NCI-H460 (cell line): ENCODE results near the gene PLPPR2. TPM values are rescaled to one million over a fixed set of nuclear protein-coding genes. Genes with fewer than 3 reads are reported as not detected.
"Not testable (repeated sequence)": the region's sequence is repeated elsewhere in the genome, so short reads cannot be mapped to it uniquely, and the experiment has no call there.

ENCODE experiments used
- DNase-seq: peaks from one replicate; pipeline ENCODE4 v3.0.0-alpha.2; 2016; ENCODE audit warnings: low read depth; ENCODE audit errors: extremely low read depth
- total RNA-seq: library from RNA; depleted of rRNA; stranded (reverse); fragments of >200 nt; shearing (Covaris generic); gene quantifications from 2 replicates; pipeline ENCODE4 v1.2.3, GENCODE V29; 2014

The PLPPR2 gene
- total RNA-seq, 1 experiment from 2014 or later: 8.4 TPM

DNA sequence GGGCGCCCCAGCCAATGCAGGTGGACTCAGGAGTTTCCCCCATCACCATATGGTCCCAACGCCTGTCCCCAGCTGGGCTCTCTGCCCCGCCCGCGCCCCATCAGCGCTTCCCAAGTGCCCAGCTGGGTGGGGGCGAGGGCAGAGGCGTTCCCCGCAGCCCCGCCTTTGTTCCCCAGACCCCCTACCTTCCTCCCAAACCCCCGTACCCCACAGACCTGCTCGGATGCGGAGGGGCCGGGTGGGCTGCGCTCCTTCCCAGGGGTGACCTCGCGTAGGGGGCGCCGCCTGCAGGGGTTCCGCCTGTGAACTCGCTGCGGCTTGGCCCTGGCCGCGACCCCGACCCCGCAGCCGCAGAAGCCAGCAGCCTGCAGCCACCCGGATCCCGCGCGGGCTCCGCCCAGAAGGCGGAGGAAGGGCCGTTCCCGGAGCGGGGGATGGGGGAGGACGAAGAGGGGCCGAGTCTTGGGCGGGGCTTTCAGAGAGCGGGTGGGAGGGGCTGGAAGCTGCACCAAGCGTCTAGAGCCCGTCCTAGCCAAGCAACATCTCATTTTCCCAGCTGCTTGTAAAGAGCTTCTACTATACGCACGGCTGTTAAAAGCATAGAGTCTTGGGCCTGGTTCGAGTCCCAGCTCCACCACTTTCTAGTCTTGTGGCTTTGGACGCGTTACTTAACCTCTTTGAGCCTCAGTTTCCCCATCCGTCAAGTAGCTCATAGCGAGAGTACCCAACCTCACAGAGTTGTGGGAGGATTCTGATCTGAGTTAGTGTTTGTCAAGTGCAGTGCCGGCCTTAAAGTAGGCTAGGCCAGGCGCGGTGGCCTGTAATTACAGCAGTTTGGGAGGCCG lies 15.8 kb upstream of the PLPPR2 start, which contains the start of gene RAB3D:
Gene RAB3D, minus strand, starts transcription at position 404 of the 845 bp plus-strand sequence. CDS start 2,258 bp downstream, outside the sequence.
- peak; percentile 83 for DNase-seq

DNA sequence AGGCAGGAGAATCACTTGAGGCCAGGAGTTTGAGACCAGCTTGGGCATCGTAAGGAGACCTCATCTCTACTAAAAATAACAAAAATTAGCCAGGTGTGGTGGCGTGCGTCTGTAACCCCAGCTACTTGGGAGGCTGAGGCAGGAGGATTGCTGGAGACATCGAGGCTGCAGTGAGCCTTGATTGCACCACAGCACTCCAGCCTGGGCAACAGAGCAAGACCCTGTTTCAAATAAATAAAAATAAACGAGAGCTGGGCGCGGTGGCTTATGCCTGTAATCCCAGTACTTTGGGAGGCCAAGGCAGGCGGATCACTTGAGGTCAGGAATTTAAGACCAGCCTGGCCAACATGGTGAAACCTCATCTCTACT lies 15.1 kb upstream of the PLPPR2 start:
- not testable (repeated sequence) for DNase-seq

DNA sequence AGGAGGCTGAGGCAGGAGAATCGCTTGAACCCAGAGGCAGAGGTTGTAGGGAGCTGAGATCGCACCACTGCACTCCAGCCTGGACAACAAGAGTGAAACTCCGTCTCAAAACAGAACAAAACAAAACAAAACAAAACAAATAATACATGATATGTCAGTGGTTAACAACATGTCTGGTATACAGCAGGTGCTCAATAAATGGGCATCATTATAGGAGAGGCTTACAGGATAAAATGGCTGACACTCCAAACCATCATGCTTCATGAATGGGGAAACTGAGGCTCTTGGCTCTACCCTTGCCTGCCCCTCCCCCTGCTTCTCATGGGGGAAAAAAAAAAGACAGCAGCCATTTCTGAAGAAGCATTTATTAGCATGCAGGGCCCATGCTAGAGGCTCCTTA lies 12.8 kb upstream of the PLPPR2 start:
- no peak for DNase-seq

DNA sequence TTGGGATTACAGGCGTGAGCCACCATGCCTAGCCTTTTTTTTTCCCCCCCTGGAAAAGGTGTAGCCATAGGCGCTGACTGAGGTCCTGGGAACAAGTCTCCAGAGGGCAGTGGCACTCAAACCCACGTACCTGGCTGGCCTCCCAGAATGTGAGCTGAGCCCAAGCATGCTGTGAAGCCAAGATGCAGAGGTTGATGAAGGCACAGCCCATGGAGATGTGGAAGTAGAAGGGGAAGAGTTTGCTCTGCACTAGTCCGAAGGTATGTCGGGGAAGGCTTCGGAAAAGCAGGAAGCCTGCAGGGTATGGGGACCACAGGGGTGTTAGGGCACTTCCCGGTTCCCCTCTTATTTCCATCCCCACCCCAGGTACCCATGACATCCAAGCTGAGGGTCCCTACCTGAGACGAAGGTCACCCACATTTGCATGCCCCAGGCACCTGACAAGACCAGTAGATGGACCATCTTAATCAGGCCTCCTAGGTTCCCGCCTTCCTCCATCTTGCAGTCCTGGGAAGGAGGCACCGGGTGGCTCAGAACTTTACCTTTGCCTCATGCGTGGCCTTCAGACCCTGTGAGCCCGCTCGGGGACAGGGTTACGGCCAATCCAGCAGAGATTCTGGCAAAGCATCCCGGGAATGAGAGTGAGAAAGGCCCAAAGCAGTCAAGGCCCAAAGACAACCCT lies 10.0 kb upstream of the PLPPR2 start:
- DNase-seq: no peak

DNA sequence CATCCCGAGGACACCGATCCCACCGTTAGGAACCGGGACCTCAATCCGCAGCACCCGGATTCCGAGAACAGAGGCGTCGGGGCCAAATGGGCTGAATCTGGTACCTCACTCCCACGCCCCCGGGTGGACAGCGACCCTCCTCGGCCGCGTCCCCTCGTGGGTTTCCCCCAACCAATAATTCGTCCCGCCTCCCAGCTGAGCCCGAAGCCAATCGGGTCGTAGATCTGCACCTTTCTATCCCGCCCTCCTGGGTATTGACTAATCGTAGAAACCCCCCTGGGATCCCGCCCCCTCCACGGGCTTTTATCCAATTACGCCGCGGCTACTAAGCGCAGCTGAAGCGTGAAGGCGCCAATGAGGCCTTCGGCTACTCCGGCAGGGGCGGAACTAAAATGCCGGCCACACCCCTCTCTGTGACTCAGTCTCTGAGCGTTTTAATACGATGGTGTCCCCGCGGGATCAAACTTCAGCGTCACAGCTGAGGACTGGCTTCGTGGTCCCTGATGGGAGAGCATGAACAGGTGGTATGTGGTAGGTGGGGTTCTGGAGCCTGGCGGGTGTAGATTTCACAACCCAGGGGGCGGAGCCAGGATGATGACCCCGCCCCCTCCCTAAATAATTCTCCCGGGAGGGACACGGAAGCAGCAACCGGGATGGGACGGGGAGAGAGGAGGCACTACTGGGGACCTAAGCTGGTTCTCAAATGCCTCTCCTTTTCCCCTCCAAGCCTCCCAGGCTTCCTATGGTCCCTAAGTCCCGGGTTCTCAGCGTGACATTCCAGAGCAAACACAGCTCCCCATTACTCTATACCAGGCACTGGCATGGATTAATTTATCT lies 8.9 kb upstream of the PLPPR2 start, which contains the start of the genes CCDC159 and TMEM205:
Gene CCDC159, plus strand, starts transcription at position 416 of the 837 bp plus-strand sequence. Its CDS starts 88 bp downstream, at position 504.
Gene TMEM205, minus strand, starts transcription at position 165 of the 837 bp plus-strand sequence. CDS start 649 bp downstream, outside the sequence.
- peak; percentile 97 for DNase-seq

DNA sequence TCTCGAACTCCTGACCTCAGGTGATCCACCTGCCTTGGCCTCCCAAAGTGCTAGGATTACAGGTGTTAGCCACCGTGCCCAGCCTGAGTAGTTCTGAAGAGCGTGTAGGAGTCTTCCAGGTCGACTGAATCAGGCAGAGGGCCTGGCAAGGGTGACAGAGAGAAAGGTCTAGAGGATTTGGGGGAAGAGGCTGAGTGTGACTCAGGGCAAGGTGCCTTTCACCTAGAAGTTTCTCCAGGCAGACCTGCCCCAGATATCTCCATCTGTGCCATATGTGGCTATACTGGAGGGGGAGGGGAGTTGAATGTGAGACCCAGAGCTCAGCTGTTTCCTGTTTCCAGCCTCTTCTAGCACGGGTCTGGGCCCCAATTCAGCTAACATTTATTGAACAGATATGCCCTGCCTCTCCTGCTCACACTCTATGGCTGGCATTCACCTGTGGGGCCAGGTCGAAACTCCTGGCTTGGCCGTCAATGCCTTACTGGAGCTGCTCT lies 7.6 kb upstream of the PLPPR2 start:
- DNase-seq: no peak

DNA sequence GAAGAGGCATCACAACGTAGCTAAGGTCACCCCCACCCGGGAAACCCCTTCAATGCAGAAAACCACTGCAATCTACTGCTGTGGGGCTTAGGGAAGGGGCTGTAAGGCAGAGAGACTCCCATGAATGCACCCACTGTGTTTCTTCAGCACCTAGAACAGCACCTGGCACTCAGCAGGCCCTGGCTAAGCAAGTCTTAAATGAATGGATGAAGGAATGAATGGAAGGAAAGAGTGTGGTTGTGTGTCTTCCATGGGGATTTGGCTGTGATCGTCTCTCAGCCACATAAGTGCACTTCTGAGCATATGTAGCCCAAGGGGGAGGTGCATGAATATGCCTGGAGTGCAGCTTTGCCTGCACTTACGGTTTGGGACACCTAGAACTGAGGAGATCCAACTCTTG lies 6.1 kb upstream of the PLPPR2 start:
- no peak for DNase-seq

DNA sequence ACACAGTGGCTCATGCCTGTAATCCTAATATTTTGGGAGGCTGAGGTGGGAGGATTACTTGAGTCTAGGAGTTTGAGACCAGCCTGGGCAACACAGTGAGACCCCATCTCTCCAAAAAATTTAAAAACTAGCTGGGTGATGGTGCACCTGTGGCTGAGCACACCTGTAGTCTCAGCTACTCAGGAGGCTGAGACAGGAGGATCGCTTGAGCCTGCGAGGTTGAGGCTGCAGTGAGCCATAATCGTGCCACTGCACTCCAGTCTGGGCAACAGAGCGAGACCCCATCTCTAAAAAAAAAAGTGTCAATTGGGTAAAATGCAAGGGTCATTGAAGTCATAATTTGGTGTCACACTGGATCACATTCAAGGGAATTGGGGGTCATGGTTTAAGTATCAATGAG lies 1.1 kb upstream of the PLPPR2 start:
- DNase-seq: not testable (repeated sequence)

DNA sequence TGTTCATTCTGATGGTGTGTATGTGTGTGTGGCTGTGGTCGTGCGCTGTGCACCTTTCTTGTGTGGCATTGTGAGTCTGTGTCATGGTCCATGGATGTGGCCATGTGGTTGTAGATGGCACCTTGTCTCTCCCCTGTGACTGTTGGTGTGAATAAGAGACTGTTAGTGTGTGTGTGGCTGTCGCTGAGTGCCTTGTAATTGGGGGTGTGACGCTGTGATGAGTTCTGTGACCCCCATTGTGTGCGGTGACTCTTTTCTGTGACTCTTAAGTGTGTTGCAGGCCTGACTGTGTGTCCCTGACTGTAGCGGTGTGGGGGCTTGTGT lies 804 bp downstream of the PLPPR2 start:
- DNase-seq: no peak

DNA sequence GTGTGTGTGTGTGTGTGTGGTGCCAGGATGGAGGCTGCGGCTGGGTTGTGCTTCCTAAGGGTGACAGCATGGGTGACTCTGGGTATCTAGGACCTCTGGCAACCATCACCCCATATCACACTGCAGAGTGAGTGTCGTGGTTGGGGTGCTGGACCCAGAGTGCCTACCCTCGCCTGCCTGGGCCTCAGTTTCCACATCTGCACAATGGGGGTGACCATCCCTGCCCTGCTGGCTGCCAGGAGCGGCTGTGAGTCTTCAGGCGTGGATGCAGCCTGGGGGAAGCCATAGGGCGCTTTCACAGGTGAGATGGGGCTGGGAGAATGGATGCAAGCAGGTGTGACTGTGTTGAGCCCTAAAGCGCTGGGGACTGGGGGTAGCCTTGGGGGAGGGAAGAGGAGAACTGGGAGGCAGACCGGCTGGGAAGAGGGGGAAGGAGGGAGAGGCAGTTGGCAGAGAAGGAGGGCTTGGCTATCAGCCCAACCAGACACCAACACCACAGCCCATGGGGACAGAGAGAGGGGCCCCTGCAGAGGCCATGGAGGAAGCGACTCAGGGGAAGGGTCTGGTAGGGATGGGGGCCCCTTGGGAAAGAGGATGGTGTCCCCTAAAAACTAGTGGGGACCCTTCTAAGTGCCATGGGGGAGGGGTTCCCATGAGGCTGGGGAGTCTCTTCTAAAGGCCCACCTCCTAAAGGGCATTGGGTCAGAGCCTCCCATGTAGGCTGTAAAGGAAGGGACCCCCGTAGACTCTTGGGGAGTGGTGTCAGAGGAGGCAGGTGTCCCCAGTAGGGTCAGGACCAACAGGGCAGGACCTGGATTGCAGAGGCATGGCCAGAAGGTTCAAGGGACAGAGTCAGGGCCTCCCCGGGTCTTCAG lies 1.7 kb downstream of the PLPPR2 start:
- no peak for DNase-seq

DNA sequence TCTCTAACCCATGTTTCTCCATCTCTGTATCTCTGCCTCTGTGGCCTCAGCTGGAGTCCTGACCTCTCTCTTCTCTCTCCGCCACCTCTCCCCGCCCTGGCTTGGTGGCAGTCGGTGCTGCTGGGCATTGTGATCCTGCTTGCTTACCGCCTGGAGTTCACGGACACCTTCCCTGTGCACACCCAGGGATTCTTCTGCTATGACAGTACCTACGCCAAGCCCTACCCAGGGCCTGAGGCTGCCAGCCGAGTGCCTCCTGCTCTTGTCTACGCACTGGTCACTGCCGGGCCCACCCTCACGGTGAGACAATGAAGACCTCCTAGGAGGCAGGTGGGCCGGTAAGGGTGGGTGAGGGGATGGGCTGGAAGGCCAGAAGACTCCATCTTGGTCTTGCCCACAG lies 4.2 kb downstream of the PLPPR2 start:
- DNase-seq: no peak

DNA sequence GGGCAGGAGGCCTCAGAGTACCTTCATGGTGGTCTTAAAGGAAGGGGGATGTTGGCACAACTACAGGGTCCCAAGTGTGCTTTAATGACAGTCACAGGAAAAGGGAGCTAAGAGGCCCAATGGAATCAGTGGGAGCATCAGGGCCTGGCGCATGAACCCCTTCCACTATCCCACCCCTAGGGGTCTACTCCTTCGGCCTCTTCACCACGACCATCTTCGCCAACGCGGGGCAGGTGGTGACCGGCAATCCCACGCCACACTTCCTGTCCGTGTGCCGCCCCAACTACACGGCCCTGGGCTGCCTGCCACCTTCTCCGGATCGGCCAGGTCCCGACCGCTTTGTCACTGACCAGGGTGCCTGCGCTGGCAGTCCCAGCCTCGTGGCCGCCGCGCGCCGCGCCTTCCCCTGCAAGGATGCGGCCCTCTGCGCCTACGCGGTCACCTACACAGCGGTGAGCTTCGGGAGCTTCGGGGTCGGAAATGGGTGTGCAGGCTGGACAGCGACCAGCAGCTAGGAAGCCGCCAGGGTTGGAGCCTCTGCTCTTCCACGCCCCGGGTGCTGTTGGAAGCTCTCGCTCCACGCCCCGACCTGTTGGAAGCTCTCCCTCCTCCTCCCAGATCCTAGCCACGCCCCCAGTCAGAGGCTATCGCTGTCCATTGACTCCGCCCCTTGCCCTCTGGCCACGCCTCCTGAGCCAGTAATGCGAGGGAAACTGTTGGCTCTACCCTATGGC lies 6.0 kb downstream of the PLPPR2 start:
- DNase-seq: no peak

DNA sequence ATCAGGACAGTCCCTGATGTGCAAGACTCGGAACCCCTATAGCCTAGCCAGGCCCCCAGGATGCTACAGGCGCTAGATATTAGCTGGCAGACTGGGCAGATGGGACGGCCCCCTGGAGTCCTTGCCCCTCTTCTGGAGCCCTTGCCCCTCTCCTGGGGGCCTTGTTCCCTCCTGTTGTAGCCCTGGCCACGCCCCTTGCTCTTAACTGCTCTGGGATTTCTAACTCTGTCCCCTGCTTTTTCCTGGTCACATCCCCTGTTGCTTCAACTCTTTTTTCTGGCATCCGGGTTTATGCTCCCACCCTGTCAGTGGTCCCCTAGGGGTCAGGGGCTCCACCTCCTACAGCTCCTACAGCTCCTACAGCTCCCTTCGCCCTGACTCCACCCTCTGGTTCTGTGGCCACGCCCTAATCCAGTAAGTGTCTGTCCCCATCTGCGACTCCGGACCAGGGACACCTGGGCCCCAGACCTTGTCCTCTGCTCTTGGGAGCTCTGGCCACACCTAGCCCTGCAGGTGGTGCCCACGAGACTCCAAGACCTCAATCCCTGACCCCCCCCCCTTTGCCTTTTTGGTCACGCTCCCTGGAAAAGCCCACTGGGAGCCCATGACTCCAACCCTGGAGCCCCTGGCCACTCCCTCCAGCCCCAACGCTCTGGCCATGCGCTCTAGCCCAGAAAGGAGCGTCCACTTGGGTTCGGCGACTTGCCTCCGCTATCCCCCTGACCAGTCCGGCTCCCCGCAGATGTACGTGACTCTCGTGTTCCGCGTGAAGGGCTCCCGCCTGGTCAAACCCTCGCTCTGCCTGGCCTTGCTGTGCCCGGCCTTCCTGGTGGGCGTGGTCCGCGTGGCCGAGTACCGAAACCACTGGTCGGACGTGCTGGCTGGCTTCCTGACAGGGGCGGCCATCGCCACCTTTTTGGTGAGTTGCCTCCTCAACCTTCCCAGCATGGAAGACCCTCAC lies 6.8 kb downstream of the PLPPR2 start:
- DNase-seq: no peak

DNA sequence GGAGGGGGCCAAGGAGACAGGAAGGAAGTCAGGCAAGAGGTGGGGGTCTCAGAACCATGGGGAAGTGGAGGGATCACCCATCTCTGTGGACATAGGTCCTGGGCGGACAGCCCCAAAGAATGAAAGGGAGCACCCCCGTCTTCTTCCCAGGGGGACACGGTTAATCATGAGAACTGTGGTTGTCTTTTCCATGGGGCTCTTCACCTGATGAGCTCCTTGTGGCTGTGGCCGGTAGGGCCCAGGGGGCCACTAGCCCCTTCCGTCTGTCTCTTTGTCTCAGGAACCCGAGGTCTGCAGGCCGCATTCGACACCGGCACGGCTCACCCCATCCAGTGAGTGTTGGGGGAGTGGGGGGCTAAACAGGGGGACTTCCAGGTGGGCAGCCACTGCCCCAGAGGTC lies 8.6 kb downstream of the PLPPR2 start:
- no peak for DNase-seq

DNA sequence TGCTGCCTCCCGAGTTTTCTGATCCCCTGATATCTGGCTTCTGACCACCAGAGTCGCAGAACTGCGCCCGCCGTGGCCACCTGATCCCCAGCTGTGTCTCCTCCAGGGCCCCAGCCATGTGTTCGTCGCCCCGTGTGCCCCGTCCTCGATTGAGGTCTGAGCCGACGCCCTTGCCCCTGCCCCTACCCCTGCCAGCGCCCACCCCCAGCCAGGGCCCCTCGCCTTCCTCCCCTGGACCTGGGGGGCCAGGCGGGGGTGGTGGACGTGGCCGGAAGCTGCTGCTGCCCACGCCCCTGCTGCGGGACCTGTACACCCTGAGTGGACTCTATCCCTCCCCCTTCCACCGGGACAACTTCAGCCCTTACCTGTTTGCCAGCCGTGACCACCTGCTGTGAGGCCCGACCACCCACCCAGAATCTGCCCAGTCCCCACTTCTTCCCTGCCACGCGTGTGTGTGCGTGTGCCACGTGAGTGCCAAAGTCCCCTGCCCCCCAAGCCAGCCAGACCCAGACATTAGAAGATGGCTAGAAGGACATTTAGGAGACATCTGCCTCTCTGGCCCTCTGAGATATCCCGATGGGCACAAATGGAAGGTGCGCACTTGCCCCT lies 9.2 kb downstream of the PLPPR2 start:
- DNase-seq: no peak

DNA sequence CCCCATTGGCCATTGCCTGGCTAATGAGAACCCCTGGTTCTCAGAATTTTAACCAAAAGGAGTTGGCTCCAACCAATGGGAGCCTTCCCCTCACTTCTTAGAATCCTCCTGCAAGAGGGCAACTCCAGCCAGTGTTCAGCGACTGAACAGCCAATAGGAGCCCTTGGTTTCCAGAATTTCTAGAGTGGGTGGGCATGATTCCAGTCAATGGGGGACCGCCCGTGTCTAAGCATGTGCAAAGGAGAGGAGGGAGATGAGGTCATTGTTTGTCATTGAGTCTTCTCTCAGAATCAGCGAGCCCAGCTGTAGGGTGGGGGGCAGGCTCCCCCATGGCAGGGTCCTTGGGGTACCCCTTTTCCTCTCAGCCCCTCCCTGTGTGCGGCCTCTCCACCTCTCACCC lies 9.7 kb downstream of the PLPPR2 start:
- no peak for DNase-seq

DNA sequence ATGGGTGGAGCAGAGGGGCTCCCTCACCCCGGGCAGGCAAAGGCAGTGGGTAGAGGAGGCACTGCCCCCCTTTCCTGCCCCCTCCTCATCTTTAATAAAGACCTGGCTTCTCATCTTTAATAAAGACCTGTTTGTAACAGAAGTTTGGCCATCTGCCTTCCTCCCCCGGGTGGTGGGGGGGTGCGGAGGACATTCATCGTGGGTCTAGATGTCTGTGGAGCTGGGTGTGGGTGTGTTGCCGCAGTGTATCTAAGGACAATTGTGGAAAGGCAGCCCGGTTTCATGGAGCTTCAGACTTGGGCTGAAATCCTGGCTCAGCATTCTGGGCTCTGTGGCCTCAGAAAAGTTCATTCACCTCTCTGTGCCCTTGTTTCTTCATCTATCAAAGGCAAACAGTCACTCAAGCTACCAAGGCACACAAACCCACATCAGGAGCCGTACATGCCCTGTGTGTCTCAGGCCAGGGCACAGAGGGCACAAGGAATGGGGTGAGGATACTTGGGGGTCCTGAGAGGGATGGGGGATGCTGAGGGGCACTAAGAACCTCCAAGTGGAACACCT lies 10.4 kb downstream of the PLPPR2 start:
- DNase-seq: no peak
